ENCODE measurements around the gene CAMKMT.

The CAMKMT gene

DNA sequence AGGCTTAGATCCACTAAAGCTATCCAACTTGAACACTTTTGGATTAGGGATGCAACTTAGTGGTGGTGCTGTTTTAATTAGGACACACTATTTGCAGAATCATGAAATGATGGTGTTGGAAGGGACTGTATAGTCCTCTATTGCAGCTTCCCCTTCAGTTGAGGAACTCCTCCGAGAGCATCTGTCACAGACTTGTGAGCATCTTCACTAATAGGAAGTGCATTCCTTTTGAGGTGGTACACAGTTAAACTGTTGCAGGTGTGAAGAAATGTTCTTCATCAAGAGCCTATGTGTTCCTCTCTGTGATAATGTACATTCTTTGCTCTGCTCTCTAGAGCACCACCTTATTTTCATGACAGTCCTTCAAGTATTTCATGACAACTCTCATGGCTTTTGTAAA is 197.4 kb downstream of the CAMKMT start:
- TF ChIP-seq, protein P1, sequence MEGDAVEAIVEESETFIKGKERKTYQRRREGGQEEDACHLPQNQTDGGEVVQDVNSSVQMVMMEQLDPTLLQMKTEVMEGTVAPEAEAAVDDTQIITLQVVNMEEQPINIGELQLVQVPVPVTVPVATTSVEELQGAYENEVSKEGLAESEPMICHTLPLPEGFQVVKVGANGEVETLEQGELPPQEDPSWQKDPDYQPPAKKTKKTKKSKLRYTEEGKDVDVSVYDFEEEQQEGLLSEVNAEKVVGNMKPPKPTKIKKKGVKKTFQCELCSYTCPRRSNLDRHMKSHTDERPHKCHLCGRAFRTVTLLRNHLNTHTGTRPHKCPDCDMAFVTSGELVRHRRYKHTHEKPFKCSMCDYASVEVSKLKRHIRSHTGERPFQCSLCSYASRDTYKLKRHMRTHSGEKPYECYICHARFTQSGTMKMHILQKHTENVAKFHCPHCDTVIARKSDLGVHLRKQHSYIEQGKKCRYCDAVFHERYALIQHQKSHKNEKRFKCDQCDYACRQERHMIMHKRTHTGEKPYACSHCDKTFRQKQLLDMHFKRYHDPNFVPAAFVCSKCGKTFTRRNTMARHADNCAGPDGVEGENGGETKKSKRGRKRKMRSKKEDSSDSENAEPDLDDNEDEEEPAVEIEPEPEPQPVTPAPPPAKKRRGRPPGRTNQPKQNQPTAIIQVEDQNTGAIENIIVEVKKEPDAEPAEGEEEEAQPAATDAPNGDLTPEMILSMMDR (IDR thresholded peaks at IDR 0.05; ENCODE audit: low read depth, low read length) = no peak
- H3K4me3 ChIP-seq (ENCODE audit: low read depth, low read length) = no peak overlapping the region

DNA sequence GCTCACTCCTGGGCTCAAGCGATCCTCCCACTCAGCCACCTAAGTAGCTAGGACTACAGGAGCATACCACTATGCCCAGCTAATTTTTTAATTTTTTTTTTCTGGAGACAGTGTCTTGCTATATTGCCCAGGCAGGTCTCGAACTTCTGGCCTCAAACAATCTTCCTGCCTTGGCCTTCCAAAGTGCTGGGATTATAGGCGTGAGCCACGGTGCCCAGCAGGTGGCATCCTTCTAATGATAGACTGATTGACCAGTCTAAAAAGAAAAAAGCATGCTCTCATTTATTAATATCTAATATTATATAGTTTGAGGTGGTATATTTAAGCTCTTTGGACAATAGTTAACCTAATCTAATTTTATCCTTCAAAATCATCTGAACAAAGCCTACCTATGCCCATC is 198.6 kb downstream of the CAMKMT start:
- H3K4me3 ChIP-seq (ENCODE audit: low read depth, low read length) = no peak overlapping the region
- TF ChIP-seq, protein P1 (IDR thresholded peaks at IDR 0.05; ENCODE audit: low read depth, low read length) = no peak

DNA sequence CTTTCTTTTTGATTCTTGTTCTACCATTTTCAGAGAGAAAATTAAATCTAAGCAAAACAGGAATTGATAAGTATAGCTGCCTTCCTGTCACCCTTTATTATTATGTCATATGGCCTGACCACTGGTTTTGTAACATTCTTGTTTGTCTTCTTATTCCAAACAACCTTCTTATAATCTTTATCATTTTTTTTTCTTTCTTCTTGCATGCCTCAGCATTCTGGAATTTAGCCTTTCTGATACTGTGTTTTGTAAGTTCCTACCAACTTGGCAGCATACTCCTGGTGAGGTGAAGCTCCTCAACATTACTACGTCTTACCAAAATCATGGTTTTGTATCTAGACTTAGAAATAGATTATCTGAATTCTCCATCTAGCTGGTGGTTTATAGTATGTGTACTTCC is 199.2 kb downstream of the CAMKMT start:
- TF ChIP-seq, protein P1 (IDR thresholded peaks at IDR 0.05; ENCODE audit: low read depth, low read length) = no peak
- H3K4me3 ChIP-seq (ENCODE audit: low read depth, low read length) = no peak overlapping the region

DNA sequence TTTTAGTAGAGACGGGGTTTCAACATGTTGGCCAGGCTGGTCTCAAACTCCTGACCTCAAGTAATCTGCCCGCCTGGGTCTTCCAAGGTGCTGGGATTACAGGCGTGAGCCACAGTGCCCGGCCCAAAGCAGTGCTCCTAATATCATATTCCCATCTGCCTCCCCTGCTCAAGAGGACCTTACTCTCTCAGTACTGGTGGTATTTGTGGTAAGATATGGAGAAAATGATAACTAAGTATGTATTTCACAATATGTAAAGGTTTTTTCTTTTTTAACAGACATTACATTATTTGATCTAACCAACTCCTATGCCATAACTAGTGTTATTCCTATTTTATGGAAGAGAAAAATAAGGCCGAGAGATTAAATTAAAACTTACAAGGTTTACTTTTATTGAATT is 201.0 kb downstream of the CAMKMT start:
- H3K4me3 ChIP-seq (ENCODE audit: low read depth, low read length) = no peak overlapping the region
- TF ChIP-seq, protein P1 (IDR thresholded peaks at IDR 0.05; ENCODE audit: low read depth, low read length) = no peak

DNA sequence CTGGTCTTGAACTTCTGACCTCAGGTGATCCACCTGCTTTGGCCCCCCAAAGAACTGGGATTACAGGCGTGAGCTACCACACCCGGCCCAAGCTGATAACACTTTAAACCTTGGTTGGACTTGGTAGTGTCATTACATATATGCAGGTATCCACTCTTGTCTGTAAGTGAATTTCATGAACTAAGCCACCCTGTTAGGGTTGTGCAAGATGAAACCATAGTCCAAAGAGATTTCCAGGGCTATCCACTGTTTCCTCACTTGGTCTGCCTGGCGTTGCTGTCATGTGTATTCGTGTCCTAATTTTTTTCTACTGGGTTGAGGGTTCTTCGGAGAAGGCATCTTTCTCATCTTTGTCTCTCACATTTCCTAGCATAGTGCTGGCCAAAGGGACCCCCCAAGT is 203.0 kb downstream of the CAMKMT start:
- no peak overlapping the region for H3K4me3 ChIP-seq (ENCODE audit: low read depth, low read length)
- TF ChIP-seq, protein P1 (IDR thresholded peaks at IDR 0.05; ENCODE audit: low read depth, low read length) = no peak

DNA sequence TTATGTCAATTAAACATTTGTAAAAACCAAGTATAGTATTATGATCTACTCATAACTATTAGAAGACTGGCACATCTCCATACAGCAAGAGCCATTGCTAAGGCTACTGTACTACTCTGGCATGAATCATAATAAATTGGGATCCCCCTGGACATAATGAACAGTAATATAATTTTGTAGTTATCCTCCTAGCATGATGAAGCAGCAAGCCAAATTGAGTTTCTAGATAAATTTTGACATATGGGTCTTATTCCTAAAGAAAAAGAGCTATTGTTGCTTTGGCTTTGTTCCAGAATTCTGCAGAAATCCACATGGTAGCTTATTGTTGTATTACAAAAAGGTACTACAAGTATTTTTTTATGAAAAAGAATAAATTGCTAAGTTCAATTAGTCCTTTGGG is 204.3 kb downstream of the CAMKMT start:
- H3K4me3 ChIP-seq (ENCODE audit: low read depth, low read length) = no peak overlapping the region
- TF ChIP-seq, protein P1 (IDR thresholded peaks at IDR 0.05; ENCODE audit: low read depth, low read length) = no peak

DNA sequence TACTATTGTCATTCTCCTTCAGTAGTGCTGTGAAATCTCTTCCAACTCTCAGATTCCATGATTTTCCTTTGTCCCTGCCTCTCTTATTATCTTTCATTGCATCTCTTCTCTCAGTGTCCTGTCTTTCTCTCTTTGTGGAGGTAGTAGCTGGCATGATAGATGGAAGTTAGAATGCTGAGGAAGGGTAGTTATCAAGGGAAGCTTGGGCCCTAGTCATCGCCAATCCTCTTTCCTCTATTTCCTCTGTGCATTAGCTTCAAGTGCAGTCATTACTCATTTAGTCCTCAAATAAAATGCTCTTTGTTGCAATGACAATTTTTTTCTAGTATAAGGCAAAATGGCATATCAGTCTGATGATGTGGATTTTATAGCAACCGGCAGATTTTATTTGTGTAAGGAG is 207.7 kb downstream of the CAMKMT start:
- TF ChIP-seq, protein P1 (IDR thresholded peaks at IDR 0.05; ENCODE audit: low read depth, low read length) = no peak
- H3K4me3 ChIP-seq (ENCODE audit: low read depth, low read length) = no peak overlapping the region
